Esophagus squamous epithelium (tissue), 5 donors: ENCODE data around the gene EFCAB8. TPM values are rescaled to one million over a fixed set of nuclear protein-coding genes. Genes with fewer than 3 reads are reported as not detected.

ENCODE experiments used
- DNase-seq: peaks from one replicate; lab custom pipeline; 2025; lab: John Stamatoyannopoulos, UW
- H3K27ac ChIP-seq, 4 donors: fragments of 200-600 bp; sonication (generic); one replicate each; pipeline ENCODE4 v1.5.1; 2016 to 2019; ENCODE audit warnings: mild to moderate bottlenecking in 1 of 4
- H3K27me3 ChIP-seq, 4 donors: fragments of 200-600 bp; sonication (generic); 1 replicate in 3 of 4; 2 replicates in 1 of 4; pipeline versions ENCODE4 v1.5.1 to v1.6.0; 2017 to 2021; ENCODE audit warnings: antibody characterized with exemption in 1 of 4
- H3K36me3 ChIP-seq, 3 donors: fragments of 200-600 bp; sonication (generic); one replicate each; pipeline ENCODE4 v1.5.1; 2016 to 2019
- H3K4me1 ChIP-seq, 3 donors: fragments of 200-600 bp; sonication (generic); one replicate each; pipeline ENCODE4 v1.5.1; 2017 to 2019
- H3K4me3 ChIP-seq, 4 donors: fragments of 200-600 bp; sonication (generic); 1 replicate in 3 of 4; 2 replicates in 1 of 4; pipeline ENCODE4 v1.5.1; 2016 to 2019; ENCODE audit warnings: mild to moderate bottlenecking in 2 of 4, moderate library complexity in 1 of 4
- H3K9me3 ChIP-seq, 3 donors: fragments of 200-600 bp; sonication (generic); one replicate each; pipeline ENCODE4 v1.5.1; 2016 to 2019
- CTCF ChIP-seq, 6 experiments: fragments of 450-650 bp in 4 of 6; fragments of 200-600 bp in 2 of 6; sonication (generic) in 2 of 6; IDR thresholded peaks; one replicate each; pipeline ENCODE4 v1.5.1; 2016 to 2019; ENCODE audit warnings: antibody characterized with exemption in 6 of 6, mild to moderate bottlenecking in 4 of 6, moderate library complexity in 4 of 6
- POLR2A ChIP-seq, 4 donors: fragments of 450-650 bp; IDR thresholded peaks; one replicate each; pipeline ENCODE4 v1.6.1; 2017; ENCODE audit warnings: antibody characterized with exemption in 4 of 4, mild to moderate bottlenecking in 4 of 4, moderate library complexity in 3 of 4
- WGBS, 2 donors: methylation state at CpG; one replicate each; pipeline ENCODE4 v1.1.5; 2018; 5-methylcytosine and 5-hydroxymethylcytosine counted together
- intact Hi-C: fragments of 100-400 bp; cut with DNase I; formaldehyde crosslinking; loops from one replicate; pipeline ENCODE4 v1.15.0; 2022
- total RNA-seq, 4 donors: library from RNA; depleted of rRNA; stranded (reverse); fragments of >200 nt; gene quantifications; one replicate each; pipeline ENCODE4 v1.1.0, GENCODE V29; 2016
- donor health status: DM: yes; HTN: yes; CAD: no.

Gene EFCAB8
- total RNA-seq, 4 donors from 2014 or later = 0.38 TPM; not detected in 3

- Histone ChIP-seq H3K9me3 (no peaks in the 10 kb centered on the region), H3K4me3 (no peak overlapping the region), H3K4me1 (peaks cover 23 to 69% (median 49%) of the 10 kb centered on the region in 3 donors), H3K27me3 (no peaks in the 10 kb centered on the region), H3K27ac (peak overlapping the region; percentile 6 to 69 (median 50)), H3K36me3 (peaks cover 5 to 34% (median 12%) of the 10 kb centered on the region in 3 donors)
- 77 to 78% methylated on average over 5 to 7 of the region's 7 CpGs for WGBS, 2 donors
- intact Hi-C loops = no loop called here
- DNase-seq = no peak
- TF ChIP-seq POLR2A (IDR thresholded peaks at IDR 0.05) (no peak), CTCF (IDR thresholded peaks at IDR 0.05) (no peak)
Measured at GRCh38 chr20:32823737-32824588, 34.8 kb upstream of the EFCAB8 start.

- Histone ChIP-seq H3K27me3 (no peaks in the 10 kb centered on the region), H3K36me3 (peaks cover 5 to 54% (median 12%) of the 10 kb centered on the region in 3 donors), H3K27ac (peak overlapping the region in 2 of 4 donors; percentile 44 to 67), H3K4me3 (no peak overlapping the region), H3K4me1 (peaks cover 12 to 69% (median 34%) of the 10 kb centered on the region in 3 donors), H3K9me3 (no peaks in the 10 kb centered on the region)
- TF ChIP-seq CTCF (IDR thresholded peaks at IDR 0.05) = no peak
- TF ChIP-seq POLR2A (IDR thresholded peaks at IDR 0.05) = no peak
- intact Hi-C loops = no loop called here
- no peak for DNase-seq
- 77 to 93% methylated on average over 4 of the region's 4 CpGs for WGBS, 2 donors
Measured at GRCh38 chr20:32828029-32828680, 30.6 kb upstream of the EFCAB8 start.

GRCh38 chr20:32829311-32830005, 29.3 kb upstream of the EFCAB8 start:
- Histone ChIP-seq H3K27me3 (no peaks in the 10 kb centered on the region), H3K36me3 (peaks cover 9 to 66% (median 18%) of the 10 kb centered on the region in 3 donors), H3K4me1 (peaks cover 6 to 56% (median 23%) of the 10 kb centered on the region in 3 donors), H3K27ac (peak overlapping the region in 3 of 4 donors; percentile 67 to 73 (median 73)), H3K9me3 (no peaks in the 10 kb centered on the region), H3K4me3 (no peak overlapping the region)
- 48 to 58% methylated on average over 3 of the region's 3 CpGs for WGBS, 2 donors
- no peak for TF ChIP-seq POLR2A (IDR thresholded peaks at IDR 0.05)
- no peak for TF ChIP-seq CTCF (IDR thresholded peaks at IDR 0.05)
- intact Hi-C loops = no loop called here
- DNase-seq = no peak

GRCh38 chr20:32830437-32830836, 28.3 kb upstream of the EFCAB8 start:
- H3K9me3 ChIP-seq = no peaks in the 10 kb centered on the region
- H3K27me3 ChIP-seq = no peaks in the 10 kb centered on the region
- H3K36me3 ChIP-seq = peaks cover 9 to 75% (median 18%) of the 10 kb centered on the region in 3 donors
- H3K4me3 ChIP-seq = no peak overlapping the region
- H3K27ac ChIP-seq = peak overlapping the region in 3 of 4 donors; percentile 67 to 73 (median 73)
- peaks cover 6 to 52% (median 23%) of the 10 kb centered on the region in 3 donors for H3K4me1 ChIP-seq
- WGBS, 2 donors = 100% methylated on average over 3 of the region's 3 CpGs; no CpG with 5 or more reads in 1 of the 2 donors
- DNase-seq = no peak
- no peak for TF ChIP-seq CTCF (IDR thresholded peaks at IDR 0.05)
- no peak for TF ChIP-seq POLR2A (IDR thresholded peaks at IDR 0.05)
- intact Hi-C loops = no loop called here
